Heart left ventricle (tissue), 13 donors: ENCODE results near the gene KRT17.

ENCODE experiments used
- CTCF ChIP-seq, 12 donors: fragments of 200-600 bp; sonication (generic) in 4 of 12; IDR thresholded peaks; one replicate each; pipeline versions ENCODE4 v1.5.0 to v1.8.0; 2018 to 2022; ENCODE audit warnings: antibody characterized with exemption in 12 of 12, mild to moderate bottlenecking in 5 of 12
- POLR2A ChIP-seq, 2 donors: fragments of 450-650 bp; IDR thresholded peaks; one replicate each; pipeline ENCODE4 v1.6.1; 2017; ENCODE audit warnings: antibody characterized with exemption in 2 of 2, mild to moderate bottlenecking in 2 of 2, moderate library complexity in 2 of 2
- donor health status: ischemic (EF 13 %, LVEDD 7.1; RV severe dilation, severe dysfunction).
- donor health status: DM: no; HTN: yes; CAD: no.
- donor health status: DM: no; HTN: no; CAD: no.
- donor health status: ischemic (EF 25% LVEDD 6.9; RV normal size, moderate dysfunction).
- donor health status: ischemic (EF 25% LVEDD 5.7; RV mildly dilated, moderate dysfunction).
- donor health status: ischemic (EF 35%, LVEDD 5.7; RV mildly dilated, moderate dysfunction).
- donor health status: nonischemic (EF 11% LVEDD 7.7; RV severe dilation, severe dysfunction).
- donor health status: DM: yes; HTN: yes; CAD: no.
- donor health status: PGD.
- donor health status: ischemic (EF 29% LVEDD 5.4; RV normal size, mild dysfunction).
- donor health status: nonischemic (EF 23%, LVEDD 6.1; RV moderate dilation, normal function).

GRCh38 chr17:41672153-41672552, 47.8 kb upstream of the KRT17 start:
- TF ChIP-seq POLR2A (IDR thresholded peaks at IDR 0.05) (no peak), CTCF (IDR thresholded peaks at IDR 0.05) (no peak)
